Tracheal epithelial cell (primary cell): ENCODE data around the gene ALKBH6. TPM values are rescaled to one million over a fixed set of nuclear protein-coding genes. Genes with fewer than 3 reads are reported as not detected.

Source experiments
- total RNA-seq: library from RNA; depleted of rRNA; stranded (reverse); fragments of >200 nt; gene quantifications from 2 replicates; pipeline ENCODE4 v1.2.1, GENCODE V29; 2014

Gene ALKBH6
- total RNA-seq = 16.0 and 19.0 TPM in 2 replicates

GRCh38 chr19:36014012-36014924, at the start of gene ALKBH6:
Gene ALKBH6, minus strand, starts transcription at chr19:36014213. Its CDS starts 816 bp downstream, at chr19:36013397.

DNA sequence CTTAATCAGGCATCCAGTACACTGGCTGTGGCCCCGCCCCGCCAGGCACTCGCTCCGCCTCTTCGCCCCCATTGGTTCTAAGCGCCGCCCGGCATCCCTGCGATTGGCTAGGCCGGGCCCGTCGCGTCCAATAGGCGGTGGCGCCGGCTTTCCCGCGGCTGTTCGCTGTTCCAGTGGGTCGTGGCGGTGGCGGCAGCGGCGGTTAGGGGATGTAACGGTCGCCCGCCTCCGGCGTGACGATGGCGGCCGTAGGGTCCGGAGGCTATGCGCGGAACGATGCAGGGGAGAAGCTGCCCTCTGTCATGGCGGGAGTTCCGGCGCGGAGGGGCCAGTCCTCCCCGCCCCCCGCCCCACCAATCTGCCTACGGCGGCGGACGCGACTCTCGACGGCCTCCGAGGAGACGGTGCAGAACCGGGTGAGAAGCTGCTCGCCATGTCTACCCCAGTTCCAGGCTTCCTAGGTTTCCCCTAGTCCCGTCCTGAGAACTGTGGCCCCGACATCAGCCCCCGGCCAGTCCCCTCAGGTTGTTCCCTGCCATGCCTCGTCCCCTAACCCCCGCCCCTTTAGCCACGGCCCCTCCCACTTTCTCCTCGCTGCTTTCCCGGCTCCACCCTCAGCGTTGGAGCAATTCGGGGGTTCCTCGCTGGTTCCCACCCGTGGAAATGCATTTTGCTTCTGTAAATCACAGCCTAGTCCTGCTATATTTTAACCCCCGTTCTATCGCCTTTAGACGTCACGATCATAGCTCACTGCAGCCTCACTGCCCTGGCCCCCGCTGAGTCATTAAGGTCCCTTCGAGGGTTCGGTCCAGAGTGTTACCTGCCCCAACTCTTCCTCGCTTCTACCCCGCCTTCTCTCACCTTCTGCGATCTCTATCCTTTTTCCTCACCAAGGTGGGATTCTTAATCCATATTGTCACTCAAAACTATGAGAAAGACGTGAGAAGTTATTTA, 41.0 kb upstream of the ALKBH6 start, which contains the start of gene WDR62:
Gene WDR62, plus strand, starts transcription at position 165 of the 954 bp plus-strand sequence. Its CDS starts 75 bp downstream, at position 240.

GRCh38 chr19:36054119-36054732, 40.2 kb upstream of the ALKBH6 start, which contains the start of gene THAP8:
Gene THAP8, minus strand, starts transcription at chr19:36054285. Its CDS starts 68 bp downstream, at chr19:36054217.

DNA sequence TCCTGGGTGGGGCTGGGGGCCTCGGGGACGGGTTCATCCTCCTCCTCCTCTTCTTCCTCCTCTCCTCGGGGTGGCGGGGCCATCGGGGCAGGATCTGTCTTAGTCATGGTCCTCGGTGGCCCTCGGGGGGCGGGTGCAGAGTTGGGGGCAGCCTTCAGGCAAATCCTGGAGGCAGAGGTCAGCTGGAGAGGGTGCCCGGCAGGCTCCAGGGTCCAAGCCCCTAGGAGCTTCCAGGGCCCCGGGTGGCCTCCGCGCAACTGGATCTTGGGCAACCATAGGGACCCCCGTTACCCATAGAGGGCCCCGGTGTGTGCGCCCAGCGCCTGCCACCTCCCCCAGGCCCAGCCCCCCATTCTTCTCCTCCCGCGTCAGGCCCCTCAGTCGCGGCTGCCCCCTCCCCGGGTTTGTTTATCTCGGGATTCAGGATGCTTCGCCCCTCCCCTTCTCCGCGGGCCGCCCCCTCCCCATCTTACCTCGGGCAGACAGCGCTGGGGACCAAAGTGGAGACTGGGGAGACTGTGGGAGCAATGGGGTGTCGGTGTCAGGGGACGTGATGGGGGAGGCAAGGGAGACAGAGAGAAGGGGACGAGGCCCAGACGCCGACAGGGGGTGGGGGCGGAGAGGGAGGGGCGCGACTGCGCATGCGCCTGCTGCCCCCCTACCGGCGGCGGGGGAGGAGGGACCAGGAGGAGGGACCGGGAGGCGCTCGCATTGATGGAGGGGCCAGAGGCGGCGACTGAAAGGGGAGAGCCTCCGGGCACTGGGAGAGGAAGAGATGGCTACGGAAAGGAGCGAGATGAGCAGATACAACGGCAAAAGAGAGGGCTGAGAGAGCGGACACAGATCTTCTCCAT, 18.5 kb upstream of the ALKBH6 start, which contains the start of gene CLIP3:
Gene CLIP3, minus strand, starts transcription at position 623 of the 854 bp plus-strand sequence. Its CDS starts 516 bp downstream, at position 107.

GRCh38 chr19:36008336-36008978, 5.6 kb downstream of the ALKBH6 start, which contains the start of gene SYNE4:
Gene SYNE4, minus strand, starts transcription at chr19:36008813. Its CDS starts 132 bp downstream, at chr19:36008681.

DNA sequence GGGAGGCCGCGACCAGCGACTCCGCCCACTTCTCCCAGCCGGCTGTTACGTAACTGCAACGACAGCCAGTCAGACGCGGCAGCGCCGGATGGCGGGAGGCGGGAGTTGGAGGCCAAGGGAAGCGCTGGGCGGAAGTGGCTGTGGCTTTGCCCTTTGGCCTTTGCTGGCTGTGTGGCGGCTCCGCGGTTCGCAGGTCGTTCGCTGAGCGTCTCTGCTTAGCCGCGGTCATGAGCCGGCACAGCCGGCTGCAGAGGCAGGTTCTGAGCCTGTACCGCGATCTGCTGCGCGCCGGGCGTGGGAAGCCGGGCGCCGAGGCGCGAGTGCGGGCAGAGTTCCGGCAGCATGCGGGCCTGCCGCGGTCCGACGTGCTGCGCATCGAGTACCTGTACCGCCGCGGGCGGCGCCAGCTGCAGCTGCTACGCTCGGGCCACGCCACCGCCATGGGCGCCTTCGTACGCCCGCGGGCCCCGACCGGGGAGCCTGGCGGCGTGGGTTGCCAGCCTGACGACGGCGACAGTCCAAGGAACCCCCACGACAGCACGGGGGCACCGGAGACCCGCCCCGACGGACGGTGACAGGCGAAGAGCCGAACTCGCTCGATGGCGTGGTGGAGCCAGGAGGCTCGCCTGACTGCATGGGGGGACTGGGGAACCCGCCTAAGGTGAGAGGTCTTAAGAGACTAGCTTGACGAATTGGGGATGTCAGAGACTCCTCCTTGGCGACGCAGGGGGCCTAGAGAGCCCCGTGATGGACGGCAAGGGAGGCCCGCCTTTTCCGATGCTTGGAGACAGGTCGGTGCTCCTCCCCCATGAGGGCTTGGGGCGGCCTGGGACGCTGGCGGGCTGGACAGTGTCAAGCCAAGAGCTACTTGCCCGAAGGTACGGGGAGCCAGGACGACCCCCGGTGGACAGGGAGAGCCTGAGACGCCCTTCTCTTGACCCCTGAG, 18.7 kb downstream of the ALKBH6 start, which contains the start of gene SDHAF1:
Gene SDHAF1, plus strand, starts transcription at position 141 of the 946 bp plus-strand sequence. Its CDS starts 87 bp downstream, at position 228.

Other genes starting within 250 kb of the ALKBH6 start
- gene ARHGAP33, start 238.6 kb downstream of the ALKBH6 start, total RNA-seq = under 0.01 TPM in 1 of 2 replicates, not detected in the other
- gene PRODH2, start 201.4 kb downstream of the ALKBH6 start, total RNA-seq = not detected in 2 replicates
- gene NPHS1, start 161.7 kb downstream of the ALKBH6 start, total RNA-seq = not detected in 2 replicates
- gene KIRREL2, start 157.3 kb downstream of the ALKBH6 start, total RNA-seq = not detected in 2 replicates
- gene APLP1, start 145.6 kb downstream of the ALKBH6 start, total RNA-seq = 1.7 TPM in 1 of 2 replicates, not detected in the other
- gene NFKBID, start 113.7 kb downstream of the ALKBH6 start, total RNA-seq = 3.8 and 7.2 TPM in 2 replicates
- gene HCST, start 111.7 kb downstream of the ALKBH6 start, total RNA-seq = not detected in 2 replicates
- gene TYROBP, start 105.9 kb downstream of the ALKBH6 start, total RNA-seq = not detected in 2 replicates
- 1.7 and 2.1 TPM in 2 replicates for gene LRFN3, start 77.8 kb downstream of the ALKBH6 start, total RNA-seq
- 14.2 and 26.9 TPM in 2 replicates for gene SDHAF1, start 19.0 kb downstream of the ALKBH6 start, total RNA-seq
- gene SYNE4, start 5.4 kb downstream of the ALKBH6 start, total RNA-seq = 9.4 and 12.4 TPM in 2 replicates
- 0.24 TPM in 1 of 2 replicates, not detected in the other for gene CLIP3, start 18.7 kb upstream of the ALKBH6 start, total RNA-seq
- gene THAP8, start 40.1 kb upstream of the ALKBH6 start, total RNA-seq = 0.72 and 3.6 TPM in 2 replicates
- gene WDR62, start 40.7 kb upstream of the ALKBH6 start, total RNA-seq = 0.21 and 0.72 TPM in 2 replicates
- not detected in 2 replicates for gene OVOL3, start 96.9 kb upstream of the ALKBH6 start, total RNA-seq
- gene POLR2I, start 100.7 kb upstream of the ALKBH6 start, total RNA-seq = 62.7 and 85.5 TPM in 2 replicates
- gene TBCB, start 101.3 kb upstream of the ALKBH6 start, total RNA-seq = 139 and 206 TPM in 2 replicates
- gene CAPNS1, start 125.9 kb upstream of the ALKBH6 start, total RNA-seq = 121 and 205 TPM in 2 replicates
- gene COX7A1, start 138.2 kb upstream of the ALKBH6 start, total RNA-seq = 0.48 and 3.0 TPM in 2 replicates
- 4.6 and 6.2 TPM in 2 replicates for gene ZNF565, start 200.5 kb upstream of the ALKBH6 start, total RNA-seq
- gene ZNF146, start 200.9 kb upstream of the ALKBH6 start, total RNA-seq = 104 and 137 TPM in 2 replicates